GM18951 (cell line): Measurements from ENCODE around the gene GNA14.
"Not testable (repeated sequence)": the region's sequence is repeated elsewhere in the genome, so short reads cannot be mapped to it uniquely, and the experiment has no call there.

ENCODE experiments used
- POLR2A ChIP-seq: IDR thresholded peaks from 4 replicates; pipeline ENCODE4 v1.6.1; 2011; ENCODE audit warnings: mild to moderate bottlenecking; ENCODE audit not compliant: insufficient read length, insufficient read depth; ENCODE audit errors: extremely low read depth
- in situ Hi-C: fragments of 300-500 bp; cut with MboI; formaldehyde crosslinking; loops from one replicate; pipeline ENCODE4 v1.12.0; 2022; ENCODE audit warnings: low sequenced_read_pairs, mixed read lengths, inconsistent platforms; ENCODE audit not compliant: unreplicated experiment

GNA14 gene

GRCh38 chr9:77667151-77667550 lies 19.0 kb upstream of the GNA14 start:
- TF ChIP-seq POLR2A, result no peak

GRCh38 chr9:77663754-77664153 lies 15.6 kb upstream of the GNA14 start:
- in situ Hi-C loops, result no loop called here

More at GRCh38 chr9:77667151-77667550, 19.0 kb upstream of the GNA14 start:
- in situ Hi-C loops, result no loop called here

GRCh38 chr9:77661566-77662085 lies 13.5 kb upstream of the GNA14 start:
- TF ChIP-seq POLR2A, result no peak
- in situ Hi-C loops, result no loop called here

More at GRCh38 chr9:77663754-77664153, 15.6 kb upstream of the GNA14 start:
- TF ChIP-seq POLR2A, result no peak

GRCh38 chr9:77659926-77660325 lies 11.8 kb upstream of the GNA14 start:
- in situ Hi-C loops, result no loop called here
- no peak for TF ChIP-seq POLR2A

- no peak for TF ChIP-seq POLR2A
- in situ Hi-C loops, result no loop called here
Observed at GRCh38 chr9:77651203-77651602, 3.1 kb upstream of the GNA14 start.

GRCh38 chr9:77649109-77649812 lies 1.1 kb upstream of the GNA14 start:
- no peak for TF ChIP-seq POLR2A
- in situ Hi-C loops, result no loop called here

- no peak for TF ChIP-seq POLR2A
- in situ Hi-C loops, result no loop called here
Observed at GRCh38 chr9:77647267-77648233, 572 bp downstream of the GNA14 start.

- in situ Hi-C loops, result no loop called here
Observed at GRCh38 chr9:77643871-77644270, 4.3 kb downstream of the GNA14 start.

GRCh38 chr9:77640741-77641580 lies 7.2 kb downstream of the GNA14 start:
- in situ Hi-C loops, result no loop called here
- no peak for TF ChIP-seq POLR2A

More at GRCh38 chr9:77643871-77644270, 4.3 kb downstream of the GNA14 start:
- no peak for TF ChIP-seq POLR2A

GRCh38 chr9:77632652-77633051 lies 15.5 kb downstream of the GNA14 start:
- no peak for TF ChIP-seq POLR2A
- in situ Hi-C loops, result no loop called here

GRCh38 chr9:77628864-77629263 lies 19.3 kb downstream of the GNA14 start:
- in situ Hi-C loops, result not testable (repeated sequence)

- in situ Hi-C loops, result no loop called here
- no peak for TF ChIP-seq POLR2A
Observed at GRCh38 chr9:77616191-77616590, 31.9 kb downstream of the GNA14 start.

GRCh38 chr9:77614645-77615044 lies 33.5 kb downstream of the GNA14 start:
- no peak for TF ChIP-seq POLR2A
- in situ Hi-C loops, result no loop called here

- in situ Hi-C loops, result no loop called here
- no peak for TF ChIP-seq POLR2A
Observed at GRCh38 chr9:77606526-77606925, 41.6 kb downstream of the GNA14 start.
